Tibial nerve (tissue), 4 donors: ENCODE data around the gene SEC23B.

Experiments used
- CTCF ChIP-seq, 5 experiments: fragments of 200-600 bp in 3 of 5; fragments of 450-650 bp in 2 of 5; sonication (generic) in 3 of 5; IDR thresholded peaks; one replicate each; pipeline ENCODE4 v1.5.1; 2016 to 2019; ENCODE audit warnings: antibody characterized with exemption in 5 of 5, mild to moderate bottlenecking in 3 of 5, moderate library complexity in 2 of 5
- EP300 ChIP-seq, 2 donors: sonication (generic); formaldehyde crosslinking; IDR thresholded peaks; one replicate each; pipeline ENCODE4 v1.6.1; 2017; ENCODE audit warnings: antibody characterized with exemption in 2 of 2, mild to moderate bottlenecking in 1 of 2
- POLR2A ChIP-seq, 2 donors: fragments of 450-650 bp; IDR thresholded peaks; one replicate each; pipeline ENCODE4 v1.6.1; 2017; ENCODE audit warnings: antibody characterized with exemption in 2 of 2, mild to moderate bottlenecking in 2 of 2, moderate library complexity in 2 of 2

GRCh38 chr20:18515973-18516372, 8.2 kb downstream of the SEC23B start:
- TF ChIP-seq CTCF (IDR thresholded peaks at IDR 0.05) (no peak), POLR2A (IDR thresholded peaks at IDR 0.05) (no peak), EP300 (IDR thresholded peaks at IDR 0.05) (no peak)
